Measurements from ENCODE around the gene GRHL1.

GRCh38 chr2:10043906-10044601 lies 92.6 kb downstream of the GRHL1 start:
- TF ChIP-seq EZH2 (IDR thresholded peaks at IDR 0.05; ENCODE audit: borderline replicate concordance, low read length): no peak
- TF ChIP-seq, protein P1, sequence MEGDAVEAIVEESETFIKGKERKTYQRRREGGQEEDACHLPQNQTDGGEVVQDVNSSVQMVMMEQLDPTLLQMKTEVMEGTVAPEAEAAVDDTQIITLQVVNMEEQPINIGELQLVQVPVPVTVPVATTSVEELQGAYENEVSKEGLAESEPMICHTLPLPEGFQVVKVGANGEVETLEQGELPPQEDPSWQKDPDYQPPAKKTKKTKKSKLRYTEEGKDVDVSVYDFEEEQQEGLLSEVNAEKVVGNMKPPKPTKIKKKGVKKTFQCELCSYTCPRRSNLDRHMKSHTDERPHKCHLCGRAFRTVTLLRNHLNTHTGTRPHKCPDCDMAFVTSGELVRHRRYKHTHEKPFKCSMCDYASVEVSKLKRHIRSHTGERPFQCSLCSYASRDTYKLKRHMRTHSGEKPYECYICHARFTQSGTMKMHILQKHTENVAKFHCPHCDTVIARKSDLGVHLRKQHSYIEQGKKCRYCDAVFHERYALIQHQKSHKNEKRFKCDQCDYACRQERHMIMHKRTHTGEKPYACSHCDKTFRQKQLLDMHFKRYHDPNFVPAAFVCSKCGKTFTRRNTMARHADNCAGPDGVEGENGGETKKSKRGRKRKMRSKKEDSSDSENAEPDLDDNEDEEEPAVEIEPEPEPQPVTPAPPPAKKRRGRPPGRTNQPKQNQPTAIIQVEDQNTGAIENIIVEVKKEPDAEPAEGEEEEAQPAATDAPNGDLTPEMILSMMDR (conservative IDR thresholded peaks at IDR 0.05 in 1 of 2, IDR thresholded peaks at IDR 0.05 in 1 of 2; ENCODE audit: extremely low read depth in 1 of 2, insufficient read depth in 1 of 2, low read depth in 1 of 2, low read length in 2 of 2): no peak

All from mammary epithelial cell (primary cell).